Fibroblast of villous mesenchyme (primary cell): ENCODE data around the gene SOX8. TPM values are rescaled to one million over a fixed set of nuclear protein-coding genes. Genes with fewer than 3 reads are reported as not detected.

Experiments used
- DNase-seq: peaks from one replicate; pipeline ENCODE4 v3.0.0-alpha.2; 2010; ENCODE audit warnings: low read depth
- H3K4me3 ChIP-seq: 2 replicates; pipeline ENCODE4 v1.5.1; 2011; ENCODE audit warnings: low read depth, mild to moderate bottlenecking, low read length
- CTCF ChIP-seq: IDR thresholded peaks from 2 replicates; pipeline ENCODE4 v1.5.1; 2012; ENCODE audit warnings: low read depth, mild to moderate bottlenecking, low read length; ENCODE audit not compliant: insufficient read depth
- total RNA-seq: library from RNA; depleted of rRNA; stranded (reverse); fragments of >200 nt; gene quantifications from 2 replicates; pipeline ENCODE4 v1.2.3, GENCODE V29; 2012

Gene SOX8
- total RNA-seq, 1 donor = not detected

- no peak for DNase-seq
- no peak overlapping the region for H3K4me3 ChIP-seq
- no peak for TF ChIP-seq CTCF
Observed at GRCh38 chr16:1014771-1015495, 33.4 kb downstream of the SOX8 start.

GRCh38 chr16:1018447-1019198 is 37.1 kb downstream of the SOX8 start:
- TF ChIP-seq CTCF = no peak
- no peak overlapping the region for H3K4me3 ChIP-seq
- DNase-seq = no peak

GRCh38 chr16:1019231-1020090 is 37.9 kb downstream of the SOX8 start:
- peak overlapping the region; percentile 21 for H3K4me3 ChIP-seq
- no peak for TF ChIP-seq CTCF

GRCh38 chr16:1020091-1020399 is 38.5 kb downstream of the SOX8 start:
- H3K4me3 ChIP-seq = no peak overlapping the region
- TF ChIP-seq CTCF = no peak
- DNase-seq = no peak

More at GRCh38 chr16:1019231-1020090, 37.9 kb downstream of the SOX8 start:
- DNase-seq = peak; percentile 27

GRCh38 chr16:1020591-1020990 is 39.0 kb downstream of the SOX8 start:
- no peak overlapping the region for H3K4me3 ChIP-seq
- TF ChIP-seq CTCF = no peak
- DNase-seq = no peak

GRCh38 chr16:1021553-1022160 is 40.1 kb downstream of the SOX8 start:
- DNase-seq = no peak

More at GRCh38 chr16:1021553-1022160, 40.1 kb downstream of the SOX8 start:
- H3K4me3 ChIP-seq = no peak overlapping the region
- TF ChIP-seq CTCF = no peak
